HG02571 (cell line): ENCODE data around the gene SUZ12.
"Not testable (repeated sequence)": the region's sequence is repeated elsewhere in the genome, so short reads cannot be mapped to it uniquely, and the experiment has no call there.

Source experiments
- ATAC-seq: cut with Tn5 transposase; IDR thresholded peaks from one replicate; pipeline ENCODE4 v1.9.1; 2021; ENCODE audit warnings: mild to moderate bottlenecking, moderate library complexity; ENCODE audit not compliant: unreplicated experiment

SUZ12 gene

DNA sequence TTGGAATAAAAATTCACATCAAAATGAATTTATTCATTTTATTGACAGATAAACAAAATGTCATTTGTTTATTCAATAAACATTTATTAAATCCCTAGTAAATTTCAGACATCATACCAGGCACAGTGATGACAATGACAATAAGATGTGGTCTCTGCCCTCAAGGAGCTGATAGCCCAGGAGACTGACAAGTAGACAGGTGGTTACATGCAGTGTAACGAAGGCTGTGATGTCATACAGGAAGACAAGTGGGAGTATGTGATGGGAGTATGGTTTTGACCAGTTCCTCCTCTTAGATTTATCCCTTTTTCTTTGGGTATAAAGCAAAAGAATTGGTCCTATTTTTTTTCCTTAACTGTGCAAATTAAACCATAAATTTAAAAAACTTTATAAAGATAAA is 97.0 kb downstream of the SUZ12 start:
- not testable (repeated sequence) for ATAC-seq

DNA sequence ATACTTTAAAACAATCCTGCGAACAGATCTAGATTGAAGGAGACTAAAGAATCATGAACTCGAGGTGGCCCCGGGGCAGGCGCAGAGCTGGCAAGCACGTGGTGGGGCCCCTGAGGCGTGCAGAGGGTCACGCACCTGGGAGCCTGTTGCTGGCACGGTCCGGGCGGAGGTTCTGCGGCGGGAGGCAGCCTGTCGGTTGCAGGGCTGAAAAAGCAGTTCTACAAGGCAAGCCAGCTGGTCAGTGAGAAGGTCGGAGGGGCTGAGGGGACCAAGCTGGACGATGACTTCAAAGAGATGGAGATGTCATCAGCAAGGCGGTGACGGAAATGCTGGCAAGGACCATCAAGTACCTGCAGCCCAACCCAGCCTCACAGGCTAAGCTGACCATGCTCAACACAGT is 103.4 kb downstream of the SUZ12 start:
- ATAC-seq, result not testable (repeated sequence)

DNA sequence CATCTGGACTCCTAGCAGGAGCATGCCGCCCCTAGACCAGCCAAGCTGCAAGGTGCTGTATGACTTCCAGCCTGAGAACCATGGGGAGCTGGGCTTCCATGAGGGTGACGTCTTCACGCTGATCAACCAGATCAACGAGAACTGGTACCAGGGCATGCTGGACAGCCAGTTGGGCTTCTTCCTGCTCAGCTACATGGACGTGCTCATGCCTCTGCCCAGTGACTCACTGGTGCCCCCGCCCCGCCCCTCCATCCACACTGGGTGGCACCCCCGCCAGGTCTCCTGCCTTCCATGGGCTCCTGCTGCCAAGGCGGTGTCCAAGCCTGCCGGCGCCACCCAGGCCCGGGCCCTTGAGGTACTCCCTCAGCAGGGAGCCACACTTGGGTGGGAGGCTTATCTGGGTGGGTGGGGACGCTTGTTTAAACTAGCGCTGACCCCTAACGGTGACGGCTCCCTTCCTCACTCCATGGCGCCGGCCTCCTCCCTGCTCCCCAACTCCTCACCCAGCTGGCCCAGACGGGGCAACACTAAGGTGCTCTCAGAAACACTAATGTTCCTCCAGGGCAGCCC is 104.6 kb downstream of the SUZ12 start:
- not testable (repeated sequence) for ATAC-seq

GRCh38 chr17:32042266-32042665 is 105.5 kb downstream of the SUZ12 start:
- not testable (repeated sequence) for ATAC-seq

- ATAC-seq, result not testable (repeated sequence)
Observed at GRCh38 chr17:32045611-32046010, 108.8 kb downstream of the SUZ12 start.

DNA sequence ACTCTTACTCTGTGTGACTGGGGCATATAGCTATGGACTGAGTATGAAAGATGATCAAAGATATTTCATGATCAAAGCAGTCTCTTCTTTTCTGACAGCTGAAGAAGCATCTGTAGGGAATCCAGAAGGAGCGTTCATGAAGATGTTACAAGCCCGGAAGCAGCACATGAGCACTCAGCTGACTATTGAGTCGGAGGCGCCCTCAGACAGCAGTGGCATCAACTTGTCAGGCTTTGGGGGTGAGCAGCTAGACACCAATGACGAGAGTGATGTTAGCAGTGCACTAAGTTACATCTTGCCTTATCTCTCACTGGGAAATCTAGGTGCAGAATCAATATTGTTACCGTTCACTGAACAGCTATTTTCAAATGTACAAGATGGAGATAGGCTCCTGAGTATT is 110.9 kb downstream of the SUZ12 start:
- ATAC-seq, result not testable (repeated sequence)
